Activated CD8-positive, alpha-beta memory T cell treated with anti-CD3 and anti-CD28 coated beads, Interleukin-2, amount 10 ng/mL, durations not matched to agents 7 days and 5 days (primary cell): ENCODE data around the gene KLHL29. TPM values are rescaled to one million over a fixed set of nuclear protein-coding genes. Genes with fewer than 3 reads are reported as not detected.

ENCODE experiments used
- ATAC-seq: fragments of 150-1000 bp; cut with Tn5 transposase; one replicate; pipeline ENCODE4 v1.10.0; 2021; ENCODE audit warnings: moderate library complexity
- CTCF ChIA-PET: fragments of 350-600 bp; sonication (Branson Sonifier 250); formaldehyde crosslinking; loops from one replicate; lab custom pipeline; 2021; ENCODE audit warnings: antibody characterized with exemption; lab: Charles Lee
- DNase-seq: peaks from one replicate; pipeline ENCODE4 v3.0.0-alpha.2; 2020
- H3K27ac Mint-ChIP-seq: one replicate; pipeline ENCODE4 v1.8.0; 2021; ENCODE audit warnings: mild to moderate bottlenecking, mixed read lengths
- H3K27me3 Mint-ChIP-seq: one replicate; pipeline ENCODE4 v1.8.0; 2021; ENCODE audit warnings: mixed read lengths
- H3K36me3 Mint-ChIP-seq: one replicate; pipeline ENCODE4 v1.8.0; 2021; ENCODE audit warnings: mild to moderate bottlenecking, mixed read lengths
- H3K4me1 Mint-ChIP-seq: one replicate; pipeline ENCODE4 v1.8.0; 2021; ENCODE audit warnings: mixed read lengths
- H3K4me3 Mint-ChIP-seq: one replicate; pipeline ENCODE4 v1.8.0; 2021; ENCODE audit warnings: mild to moderate bottlenecking, moderate library complexity, mixed read lengths
- H3K9me3 Mint-ChIP-seq: one replicate; pipeline ENCODE4 v1.8.0; 2022; ENCODE audit warnings: low read depth, mixed read lengths
- total RNA-seq, 2 experiments: library from RNA; stranded (reverse); gene quantifications; one replicate each; pipeline ENCODE4 v1.2.3, GENCODE V29; 2021

The KLHL29 gene
- total RNA-seq, 2 experiments from 2014 or later, result 0.09 to 0.12 TPM

DNA sequence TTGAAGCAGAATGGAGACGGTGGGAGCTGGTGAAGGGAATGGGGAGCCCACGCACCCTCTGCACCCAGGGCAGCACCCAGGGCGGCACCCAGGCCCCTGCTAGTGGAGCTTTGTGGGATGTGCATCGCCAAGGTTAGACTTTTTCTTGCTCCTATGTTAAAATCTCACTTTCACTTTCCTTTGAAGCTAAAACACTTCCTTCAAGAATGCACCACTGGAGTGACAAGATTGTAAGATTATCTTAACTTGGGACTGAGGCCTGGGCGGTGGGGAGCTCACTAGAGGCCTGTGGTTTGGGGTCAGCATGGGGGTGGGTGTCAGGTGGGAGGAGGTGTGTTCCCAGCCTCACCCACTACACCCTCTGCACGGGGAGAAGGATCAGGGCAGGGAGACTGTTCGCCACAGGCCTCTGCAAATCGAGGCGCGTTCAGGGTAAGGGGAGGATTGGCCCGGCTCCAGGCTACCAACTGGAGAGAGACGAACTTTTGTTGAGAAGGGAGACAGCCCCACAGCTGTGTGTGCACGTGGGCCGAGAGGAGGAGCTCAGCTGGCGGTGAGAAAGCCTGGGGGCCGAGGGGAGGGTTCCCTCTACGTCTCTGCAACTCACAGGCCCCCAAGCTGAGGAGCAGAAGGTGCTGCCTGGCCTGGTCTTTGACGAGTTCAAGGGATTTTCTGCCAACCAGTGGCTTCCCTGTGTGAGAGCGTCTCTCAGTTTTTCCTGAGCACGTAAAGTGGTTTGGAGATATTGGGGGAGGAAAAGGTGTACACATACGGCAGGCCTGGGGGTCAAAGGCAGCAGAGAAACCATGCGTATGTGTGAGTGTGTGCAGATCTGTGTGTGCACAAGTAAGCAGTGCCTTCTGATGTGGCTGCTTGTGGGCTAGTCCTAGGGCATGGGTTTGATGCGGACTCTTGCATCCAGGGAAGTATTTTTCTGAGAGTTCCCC, 147.7 kb downstream of the KLHL29 start:
- CTCF ChIA-PET, result interaction anchor here (1.1 to 1.4 kb wide), 3 partner anchors 10 to 15 kb away, joined by 3 read pairs; no protein-coding TSS in a partner anchor
- no peaks in the 10 kb centered on the region for H3K27me3 Mint-ChIP-seq
- peaks cover 25% of the 10 kb centered on the region for H3K4me1 Mint-ChIP-seq
- H3K9me3 Mint-ChIP-seq, result no peaks in the 10 kb centered on the region
- H3K27ac Mint-ChIP-seq, result peak overlapping the region; percentile 64
- DNase-seq (peak; percentile 53), ATAC-seq (peak; percentile 74)
- peak overlapping the region; percentile 58 for H3K4me3 Mint-ChIP-seq
- no peaks in the 10 kb centered on the region for H3K36me3 Mint-ChIP-seq

DNA sequence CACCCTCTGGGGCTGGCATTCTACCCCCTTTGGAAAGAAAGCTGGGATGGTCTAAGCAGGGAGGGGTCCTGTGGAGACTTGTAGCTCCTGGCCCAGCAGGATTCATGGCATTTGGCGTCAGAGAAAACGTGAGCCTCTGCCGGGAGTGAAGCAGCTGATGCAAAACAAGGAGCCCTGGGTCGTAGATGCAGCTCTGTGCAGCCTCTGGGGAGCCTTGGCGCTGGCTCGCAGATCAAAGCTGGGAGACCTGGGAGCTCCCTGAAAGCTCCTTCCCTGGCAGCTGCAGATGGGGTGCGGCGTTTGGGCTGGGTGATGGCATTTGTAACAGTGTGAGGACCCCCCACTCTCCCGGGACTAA, 148.3 kb downstream of the KLHL29 start:
- Mint-ChIP-seq H3K27me3 (no peaks in the 10 kb centered on the region), H3K27ac (no peak overlapping the region), H3K9me3 (no peaks in the 10 kb centered on the region), H3K4me1 (peaks cover 25% of the 10 kb centered on the region), H3K36me3 (no peaks in the 10 kb centered on the region), H3K4me3 (no peak overlapping the region)
- CTCF ChIA-PET, result interaction anchor here (1.1 to 1.4 kb wide), 2 partner anchors 14 to 15 kb away, joined by 3 read pairs; no protein-coding TSS in a partner anchor
- DNase-seq, result no peak
- ATAC-seq, result no peak

DNA sequence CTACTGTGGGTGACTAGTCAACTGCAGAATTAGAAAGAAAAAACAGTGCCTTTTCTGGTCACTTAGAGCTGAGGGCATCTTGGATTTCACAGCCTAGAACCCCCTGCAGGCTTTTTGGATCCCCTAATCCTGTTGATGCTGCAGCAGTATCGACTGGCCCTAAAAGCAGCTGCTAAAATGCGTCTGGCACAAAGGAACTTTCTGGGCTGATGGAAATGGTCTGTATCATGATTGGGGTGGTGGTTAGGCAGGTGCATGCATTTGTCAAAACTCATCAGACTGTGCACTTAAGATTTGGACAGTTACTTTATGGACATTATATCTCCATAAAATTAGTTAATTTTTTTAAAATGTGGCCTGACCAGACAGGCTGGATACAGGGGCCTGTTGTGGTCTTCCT, 149.8 kb downstream of the KLHL29 start:
- Mint-ChIP-seq H3K27me3 (peaks cover 2% of the 10 kb centered on the region), H3K27ac (no peak overlapping the region), H3K4me3 (no peak overlapping the region), H3K9me3 (no peaks in the 10 kb centered on the region), H3K36me3 (no peaks in the 10 kb centered on the region), H3K4me1 (peaks cover 25% of the 10 kb centered on the region)
- CTCF ChIA-PET, result no interaction called here
- ATAC-seq (no peak), DNase-seq (no peak)

DNA sequence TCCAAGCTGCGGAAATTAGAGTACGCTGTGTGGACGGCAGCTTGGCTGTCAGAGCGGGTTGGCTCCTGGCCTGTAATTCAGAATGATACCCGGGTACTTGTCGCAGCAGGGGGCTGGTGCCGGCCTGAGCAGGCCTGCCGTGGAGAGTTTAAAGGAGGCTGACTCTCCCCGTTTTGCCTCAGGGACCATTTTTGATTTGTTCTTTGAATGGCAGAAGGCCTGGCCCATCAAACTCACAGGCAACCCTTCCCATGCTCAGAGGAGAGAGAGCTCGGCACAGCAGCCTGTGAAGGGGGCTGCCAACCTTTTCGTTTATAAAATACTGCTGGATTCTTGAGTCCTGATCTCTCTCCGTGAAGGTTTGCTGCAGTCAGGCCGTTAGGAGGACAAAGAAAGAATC, 151.3 kb downstream of the KLHL29 start:
- CTCF ChIA-PET, result no interaction called here
- Mint-ChIP-seq H3K4me1 (peaks cover 25% of the 10 kb centered on the region), H3K27me3 (peaks cover 2% of the 10 kb centered on the region), H3K27ac (no peak overlapping the region), H3K36me3 (no peaks in the 10 kb centered on the region), H3K9me3 (no peaks in the 10 kb centered on the region), H3K4me3 (no peak overlapping the region)
- DNase-seq, result no peak
- no peak for ATAC-seq

DNA sequence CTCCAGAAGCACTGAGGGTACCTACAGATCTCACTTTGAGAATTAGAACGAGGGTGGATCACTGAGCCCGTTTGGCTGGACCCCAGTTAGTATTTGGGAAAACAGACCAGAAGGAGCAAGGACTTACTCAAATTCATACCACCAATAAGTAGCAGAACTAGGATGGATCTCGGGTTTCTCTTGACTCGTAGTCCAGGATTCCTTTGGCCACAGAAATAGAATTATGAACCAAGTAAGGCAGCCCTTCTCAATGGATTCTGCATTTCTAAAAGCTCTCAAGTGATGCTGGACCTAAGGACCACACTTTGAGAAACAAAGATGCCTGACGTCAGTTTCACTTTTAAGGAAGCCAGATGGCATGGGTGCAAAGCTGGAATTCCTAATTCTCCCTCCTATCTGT, 153.0 kb downstream of the KLHL29 start:
- Mint-ChIP-seq H3K36me3 (no peaks in the 10 kb centered on the region), H3K4me1 (peaks cover 11% of the 10 kb centered on the region), H3K4me3 (no peak overlapping the region), H3K9me3 (no peaks in the 10 kb centered on the region), H3K27me3 (peaks cover 2% of the 10 kb centered on the region), H3K27ac (no peak overlapping the region)
- CTCF ChIA-PET, result no interaction called here
- DNase-seq (no peak), ATAC-seq (no peak)

DNA sequence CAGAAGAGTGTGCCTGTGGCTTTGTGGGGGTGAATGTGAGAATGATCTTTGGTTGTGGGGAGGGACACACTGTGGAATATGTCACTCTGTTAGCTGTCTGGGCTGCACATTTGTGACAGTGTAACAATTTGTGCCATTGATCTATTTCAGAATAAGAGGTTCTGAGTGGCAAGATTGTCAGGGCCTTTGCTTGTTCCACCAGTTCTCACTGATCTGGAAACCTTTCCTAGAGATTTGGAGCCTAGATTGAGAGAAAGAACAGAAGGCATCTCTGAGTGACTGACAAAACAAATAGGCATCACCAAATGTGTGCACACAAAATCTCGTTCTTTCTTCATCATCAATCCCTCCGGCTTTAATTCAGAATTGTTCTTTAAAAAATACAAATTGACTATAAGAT, 153.6 kb downstream of the KLHL29 start:
- no peak overlapping the region for H3K4me3 Mint-ChIP-seq
- peaks cover 10% of the 10 kb centered on the region for H3K4me1 Mint-ChIP-seq
- no peak for ATAC-seq
- CTCF ChIA-PET, result no interaction called here
- no peak overlapping the region for H3K27ac Mint-ChIP-seq
- H3K9me3 Mint-ChIP-seq, result no peaks in the 10 kb centered on the region
- H3K27me3 Mint-ChIP-seq, result peaks cover 2% of the 10 kb centered on the region
- DNase-seq, result no peak
- no peaks in the 10 kb centered on the region for H3K36me3 Mint-ChIP-seq

DNA sequence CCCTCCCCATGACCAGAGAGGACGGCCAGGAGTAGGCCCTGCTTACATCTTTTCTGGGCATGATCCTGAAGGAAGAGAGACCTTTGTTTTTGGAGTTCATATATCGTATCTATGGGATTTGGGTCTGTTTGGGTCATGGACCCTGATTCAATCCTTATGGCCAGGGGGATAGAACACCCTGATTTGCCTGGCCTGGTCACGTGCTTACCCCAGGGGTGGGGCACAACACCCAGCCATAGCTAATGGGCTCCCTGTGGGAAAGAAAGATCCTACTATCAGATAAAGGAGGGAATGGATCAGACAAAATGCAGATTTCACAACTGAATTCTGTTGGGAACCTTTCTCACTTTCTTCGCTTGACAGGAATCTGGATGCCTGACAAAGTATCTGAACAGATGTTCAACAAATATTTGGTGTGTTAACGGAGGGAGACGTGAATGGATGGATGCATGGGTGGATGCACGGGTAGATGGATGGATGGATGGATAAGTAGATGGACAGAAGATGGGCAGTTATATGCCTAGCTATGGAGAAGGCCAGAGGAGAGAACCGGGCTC, 155.9 kb downstream of the KLHL29 start:
- Mint-ChIP-seq H3K27me3 (peaks cover 2% of the 10 kb centered on the region), H3K4me1 (peaks cover 3% of the 10 kb centered on the region), H3K36me3 (no peaks in the 10 kb centered on the region), H3K9me3 (no peaks in the 10 kb centered on the region), H3K27ac (no peak overlapping the region), H3K4me3 (no peak overlapping the region)
- DNase-seq (no peak), ATAC-seq (no peak)
- CTCF ChIA-PET, result no interaction called here

DNA sequence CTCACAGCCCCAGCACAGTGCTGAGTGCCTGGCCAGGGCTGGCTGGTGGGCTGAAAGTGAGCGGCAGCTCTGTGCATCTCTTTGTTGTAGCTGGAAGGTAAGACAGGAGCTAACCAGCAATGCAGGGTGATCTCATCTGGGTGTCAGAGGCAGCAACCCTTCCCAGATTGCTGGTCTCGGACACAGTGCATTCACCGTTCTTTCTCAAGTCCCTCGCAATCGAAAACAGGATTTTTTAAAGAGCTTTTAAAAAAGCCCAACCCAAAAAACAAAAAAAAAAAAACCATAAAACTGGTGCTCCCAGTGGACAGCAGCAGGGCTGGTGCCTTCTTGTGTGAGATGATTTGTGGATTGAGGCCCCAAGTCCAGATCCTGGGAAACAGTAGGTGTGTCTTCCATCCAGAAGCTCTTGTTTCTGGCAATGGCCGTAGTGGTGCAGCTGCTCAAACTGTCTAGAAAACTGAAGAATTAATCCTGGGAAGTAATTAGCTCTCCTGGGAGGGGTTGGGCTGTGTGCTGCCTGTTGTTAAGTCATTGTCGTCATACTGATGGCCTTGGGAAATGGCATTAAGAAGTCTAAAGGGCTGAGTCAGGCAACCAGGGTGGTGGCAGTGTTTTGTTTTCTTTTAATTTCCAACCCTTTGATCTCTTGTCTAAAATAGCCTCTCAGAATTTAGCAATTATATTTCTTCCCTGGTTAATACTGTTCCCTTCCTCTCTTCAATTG, 156.7 kb downstream of the KLHL29 start:
- H3K27ac Mint-ChIP-seq, result no peak overlapping the region
- no peaks in the 10 kb centered on the region for H3K9me3 Mint-ChIP-seq
- no peak for DNase-seq
- CTCF ChIA-PET, result no interaction called here
- no peaks in the 10 kb centered on the region for H3K4me1 Mint-ChIP-seq
- ATAC-seq, result no peak
- no peak overlapping the region for H3K4me3 Mint-ChIP-seq
- H3K27me3 Mint-ChIP-seq, result peaks cover 2% of the 10 kb centered on the region
- H3K36me3 Mint-ChIP-seq, result no peaks in the 10 kb centered on the region

DNA sequence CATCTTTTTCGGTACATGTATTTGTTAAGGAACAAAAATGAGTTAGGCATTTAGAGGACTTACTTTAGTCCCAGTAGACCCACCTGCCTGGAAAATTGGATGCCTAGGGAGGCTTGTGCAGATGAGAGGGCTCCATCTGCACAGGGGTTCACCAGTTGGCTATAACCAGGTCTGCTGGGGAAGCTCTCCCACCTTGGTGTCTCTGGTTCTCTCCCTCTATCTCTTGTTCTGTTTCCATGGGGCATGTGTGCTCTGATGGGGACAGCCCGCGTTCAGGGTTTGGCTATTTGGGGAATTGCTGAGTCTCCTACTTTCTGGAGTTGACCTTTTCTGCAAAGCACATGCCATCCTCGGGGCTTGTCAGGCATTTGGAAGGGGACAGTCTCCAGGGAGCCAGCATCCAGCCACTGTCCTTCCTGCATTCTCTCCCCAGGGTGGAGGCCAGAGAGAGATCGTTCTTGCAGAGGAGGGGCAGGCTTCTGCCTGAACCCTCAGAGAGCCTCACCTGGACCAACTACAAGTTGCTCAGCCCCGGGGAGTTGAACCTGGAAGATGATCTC, 157.3 kb downstream of the KLHL29 start:
- Mint-ChIP-seq H3K4me3 (no peak overlapping the region), H3K36me3 (no peaks in the 10 kb centered on the region), H3K27ac (no peak overlapping the region), H3K9me3 (no peaks in the 10 kb centered on the region), H3K4me1 (no peaks in the 10 kb centered on the region), H3K27me3 (peaks cover 2% of the 10 kb centered on the region)
- DNase-seq (no peak), ATAC-seq (no peak)
- CTCF ChIA-PET, result interaction anchor here (1.1 kb wide), 1 partner anchor 10 kb away, joined by 3 read pairs; no protein-coding TSS in a partner anchor

DNA sequence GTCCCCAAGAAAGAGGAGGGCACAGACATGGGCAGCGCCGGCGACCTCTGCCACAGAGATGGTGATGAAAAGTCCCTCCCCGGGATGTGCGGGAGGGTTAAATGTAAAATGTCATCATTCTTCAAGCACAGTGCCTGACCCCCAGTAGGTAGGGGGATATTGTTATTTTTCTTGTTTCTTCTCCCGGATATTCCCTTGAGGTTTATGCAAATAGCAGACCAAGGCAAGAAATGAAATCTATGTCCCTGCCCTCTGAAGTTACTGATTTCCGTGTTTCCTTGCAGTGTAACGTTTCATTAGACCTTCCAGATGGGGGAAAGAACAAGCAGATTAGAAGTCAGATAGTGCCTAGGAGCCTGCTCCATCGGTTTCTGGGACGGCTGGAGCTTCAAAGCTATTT, 158.3 kb downstream of the KLHL29 start:
- DNase-seq, result no peak
- no peak overlapping the region for H3K4me3 Mint-ChIP-seq
- no peak for ATAC-seq
- H3K4me1 Mint-ChIP-seq, result no peaks in the 10 kb centered on the region
- no peaks in the 10 kb centered on the region for H3K9me3 Mint-ChIP-seq
- CTCF ChIA-PET, result interaction anchor here (1.1 kb wide), 1 partner anchor 11 kb away, joined by 3 read pairs; no protein-coding TSS in a partner anchor
- H3K27me3 Mint-ChIP-seq, result peaks cover 2% of the 10 kb centered on the region
- H3K27ac Mint-ChIP-seq, result no peak overlapping the region
- no peaks in the 10 kb centered on the region for H3K36me3 Mint-ChIP-seq

DNA sequence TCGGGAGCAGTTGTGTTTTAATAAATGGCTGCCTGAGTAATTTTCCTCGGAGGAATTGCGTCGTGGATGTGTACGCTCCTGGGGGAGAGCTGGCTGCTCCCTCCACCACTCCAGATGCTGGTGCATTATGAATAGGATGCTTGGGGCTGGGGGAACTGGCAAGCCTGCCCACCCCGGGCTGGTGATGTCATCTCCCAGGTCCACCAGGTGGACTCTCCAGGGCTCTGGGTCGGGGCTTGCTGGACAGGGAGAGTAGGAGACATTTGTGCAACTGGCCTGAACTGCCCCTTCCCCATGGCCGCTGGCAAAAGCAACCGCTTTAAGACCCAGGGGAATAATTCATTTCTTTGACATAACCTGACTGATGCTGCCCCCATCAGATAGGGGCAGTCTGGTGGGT, 158.7 kb downstream of the KLHL29 start:
- H3K27me3 Mint-ChIP-seq, result peaks cover 2% of the 10 kb centered on the region

DNA sequence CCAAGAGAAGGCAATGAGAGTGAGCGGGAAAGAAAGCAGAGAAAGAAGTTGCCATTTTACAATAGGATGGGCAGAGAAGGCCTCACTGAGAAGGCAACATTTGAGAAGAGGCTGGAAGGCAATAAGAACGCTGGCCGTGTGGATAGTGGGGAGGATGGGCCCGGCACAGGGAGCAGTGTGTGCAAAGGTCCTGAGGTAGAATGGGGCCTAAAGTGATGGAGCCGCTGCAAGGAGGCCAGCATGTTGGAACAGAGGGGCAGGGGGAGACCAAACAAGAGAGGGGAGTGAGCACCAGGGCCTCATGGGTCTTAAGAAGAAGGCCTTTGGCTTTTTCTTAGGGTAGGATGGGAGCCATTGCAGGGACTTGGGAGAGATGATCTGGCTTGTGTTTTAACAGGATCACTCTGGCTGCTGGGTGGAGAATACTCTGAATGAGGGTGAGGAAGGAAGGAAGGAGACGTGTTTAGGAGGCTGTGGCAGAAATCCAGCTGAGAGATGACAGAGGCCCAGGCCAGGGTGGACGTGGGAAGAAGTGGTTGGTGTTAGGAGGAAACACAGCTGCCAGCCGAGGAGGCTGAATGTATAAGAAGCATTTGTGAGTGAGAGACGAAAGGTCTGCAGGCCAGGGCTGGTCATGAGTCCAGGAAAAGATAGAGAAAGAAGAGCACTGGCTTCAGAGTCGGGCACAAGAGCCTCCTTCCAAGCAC, 159.8 kb downstream of the KLHL29 start:
- Mint-ChIP-seq H3K27ac (no peak overlapping the region), H3K4me3 (no peak overlapping the region), H3K4me1 (no peaks in the 10 kb centered on the region), H3K36me3 (no peaks in the 10 kb centered on the region), H3K27me3 (no peaks in the 10 kb centered on the region), H3K9me3 (no peaks in the 10 kb centered on the region)
- CTCF ChIA-PET, result no interaction called here
- DNase-seq, result no peak
- no peak for ATAC-seq

More for the DNA sequence above, 158.7 kb downstream of the KLHL29 start:
- no peak overlapping the region for H3K27ac Mint-ChIP-seq
- H3K4me3 Mint-ChIP-seq, result no peak overlapping the region
- ATAC-seq (no peak), DNase-seq (no peak)
- H3K9me3 Mint-ChIP-seq, result no peaks in the 10 kb centered on the region
- CTCF ChIA-PET, result no interaction called here
- no peaks in the 10 kb centered on the region for H3K36me3 Mint-ChIP-seq
- H3K4me1 Mint-ChIP-seq, result no peaks in the 10 kb centered on the region

DNA sequence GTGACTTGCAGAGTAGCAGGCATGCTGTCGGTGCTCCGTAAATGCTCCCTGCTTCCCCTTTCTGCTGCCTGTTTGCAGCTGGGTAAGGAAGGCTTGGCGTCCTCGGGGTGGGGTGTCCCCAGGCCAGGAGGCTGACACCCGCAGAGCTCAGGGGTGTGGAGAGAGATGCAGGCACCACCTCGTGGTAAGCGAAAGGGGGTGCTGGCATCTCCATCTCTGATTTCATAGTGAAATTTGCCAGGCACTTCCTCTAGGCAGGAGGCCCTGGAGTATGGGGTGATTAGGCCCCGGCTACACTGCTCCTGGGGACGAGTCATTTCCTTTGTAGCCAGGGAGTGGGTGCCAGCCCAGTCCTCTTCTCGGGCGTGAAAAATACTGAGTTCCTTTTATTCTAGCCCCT, 160.4 kb downstream of the KLHL29 start:
- CTCF ChIA-PET, result no interaction called here
- Mint-ChIP-seq H3K36me3 (no peaks in the 10 kb centered on the region), H3K27ac (no peak overlapping the region), H3K9me3 (no peaks in the 10 kb centered on the region), H3K4me3 (no peak overlapping the region), H3K4me1 (peaks cover 3% of the 10 kb centered on the region), H3K27me3 (no peaks in the 10 kb centered on the region)
- ATAC-seq, result no peak
- DNase-seq, result no peak
